Stimulated activated CD8-positive, alpha-beta memory T cell treated with anti-CD3 and anti-CD28 coated beads, Interleukin-4, amount 100 ng/mL, for 4 hours (primary cell): Measurements from ENCODE around the gene GBA3.

ENCODE experiments used
- DNase-seq, 2 donors: peaks; one replicate each; pipeline ENCODE4 v3.0.0-alpha.2; 2020; ENCODE audit warnings: low read depth in 2 of 2, low spot score in 1 of 2

GBA3 gene

DNA sequence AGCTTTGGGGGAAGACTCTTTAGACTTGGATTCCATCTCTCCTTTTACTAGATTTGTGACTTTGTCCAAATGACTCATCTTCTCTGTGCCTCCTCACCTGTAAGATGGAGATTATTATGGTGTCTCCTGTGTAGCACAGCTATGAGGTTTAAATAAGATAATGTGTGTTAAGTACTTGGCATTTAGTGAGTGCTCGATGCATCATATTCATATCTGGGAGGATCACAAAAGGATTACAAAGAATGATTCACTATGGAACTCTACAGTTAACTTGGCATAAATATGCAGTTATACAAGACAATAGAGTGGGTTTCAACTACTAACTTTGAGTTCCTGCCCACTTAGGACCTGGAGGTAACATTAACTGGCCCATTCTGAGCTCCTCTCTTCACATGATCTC, 2.3 kb downstream of the GBA3 start:
- DNase-seq = no peak

GRCh38 chr4:22695917-22696316, 3.2 kb downstream of the GBA3 start:
- DNase-seq = no peak

DNA sequence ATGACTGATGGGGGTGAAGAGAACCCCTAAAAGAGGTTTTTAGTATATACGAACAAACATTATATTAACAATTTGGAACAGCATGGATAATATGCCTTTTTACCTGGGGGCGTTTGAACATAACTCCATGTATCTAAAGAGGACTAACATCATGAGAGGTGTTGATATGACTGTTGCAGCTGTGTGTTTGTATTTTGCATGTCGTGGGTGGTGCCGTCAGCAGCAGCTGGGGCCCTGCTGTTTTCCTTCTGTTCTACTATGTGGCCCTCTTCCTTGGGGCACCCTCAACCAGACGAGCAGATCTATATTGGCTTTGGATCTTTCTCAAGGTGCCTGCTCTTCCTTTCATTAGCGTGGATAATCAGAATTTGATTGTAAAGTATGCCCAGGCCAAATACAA, 11.2 kb downstream of the GBA3 start:
- DNase-seq = no peak

DNA sequence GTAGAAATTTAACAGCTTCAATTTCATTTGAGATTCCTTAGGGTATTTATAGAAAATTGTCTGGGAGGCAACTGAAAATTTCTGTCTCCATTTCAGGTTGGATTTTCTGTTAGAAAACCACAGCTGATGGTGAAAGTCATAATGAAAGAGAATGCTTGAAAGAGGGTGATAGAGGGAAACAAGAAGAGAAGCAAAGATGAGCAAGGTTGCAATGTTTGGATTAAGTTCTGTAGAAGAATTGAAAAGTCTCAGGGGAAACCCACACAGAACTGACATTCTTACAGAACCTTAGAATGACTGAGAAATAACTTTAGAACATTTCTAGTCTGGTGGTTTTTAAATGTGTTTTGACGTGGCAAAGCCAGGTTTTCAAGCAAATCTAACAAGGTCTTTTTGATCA, 14.7 kb downstream of the GBA3 start:
- DNase-seq = no peak

GRCh38 chr4:22708961-22709360, 16.2 kb downstream of the GBA3 start:
- DNase-seq = no peak

DNA sequence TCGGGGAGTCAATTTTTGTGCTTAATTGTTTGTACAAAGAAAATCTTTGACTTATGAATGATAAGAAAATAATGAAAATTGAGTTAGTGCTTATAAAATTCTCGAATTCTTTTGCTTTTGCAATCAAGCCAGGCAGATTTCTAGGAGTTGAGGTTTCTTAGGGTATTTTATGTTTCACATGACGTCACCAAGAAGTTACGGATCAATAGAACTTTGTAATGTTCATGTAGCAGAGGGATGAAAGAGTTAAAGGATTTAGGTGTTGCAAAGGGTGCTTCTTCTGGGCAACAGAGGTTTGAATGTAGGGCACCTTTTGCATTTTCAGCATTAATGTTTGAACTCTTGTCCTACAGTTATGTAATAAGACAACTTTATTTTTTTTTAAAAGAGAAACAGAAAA, 19.4 kb downstream of the GBA3 start:
- DNase-seq = no peak

GRCh38 chr4:22712529-22712928, 19.8 kb downstream of the GBA3 start:
- no peak for DNase-seq

- DNase-seq = no peak
Measured at GRCh38 chr4:22713841-22714240, 21.1 kb downstream of the GBA3 start.

DNA sequence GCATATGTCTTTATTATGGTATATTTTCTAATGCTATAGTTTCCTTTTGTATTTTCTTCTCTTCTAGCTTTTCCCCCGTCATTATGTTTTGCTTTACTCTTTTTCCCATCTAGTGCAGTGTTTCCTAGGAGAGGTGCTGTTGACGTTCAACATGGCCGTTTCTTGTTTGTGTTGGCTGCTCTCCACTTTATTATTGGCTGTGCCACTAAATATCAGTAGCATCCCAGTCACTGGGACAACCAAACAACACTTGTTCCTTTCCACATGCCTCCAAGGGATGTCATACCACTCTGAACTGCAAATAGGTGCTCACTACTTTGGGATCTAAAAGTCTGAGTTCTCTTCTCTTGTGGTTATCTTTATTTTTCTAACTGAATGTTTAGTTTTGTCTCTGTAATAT, 26.5 kb downstream of the GBA3 start:
- no peak for DNase-seq

- no peak for DNase-seq
Measured at GRCh38 chr4:22720091-22720490, 27.4 kb downstream of the GBA3 start.

DNA sequence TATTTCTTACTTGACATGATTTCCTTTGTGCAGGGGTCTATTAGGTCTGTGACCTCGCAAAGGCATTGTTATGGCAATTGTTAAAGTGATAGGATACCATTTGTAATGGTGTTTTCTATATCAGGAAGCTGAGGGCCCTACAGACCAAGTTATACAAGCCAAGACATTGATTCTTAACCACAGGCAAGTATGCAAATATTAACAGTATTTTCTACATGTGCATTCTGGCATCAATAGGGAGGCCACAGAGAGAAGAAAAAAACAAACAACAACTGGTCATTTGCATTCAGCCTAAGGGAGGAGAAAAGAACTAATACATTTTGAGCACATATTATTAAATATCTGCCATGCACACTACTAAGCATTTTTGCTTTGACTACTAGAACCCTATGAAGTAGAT, 28.5 kb downstream of the GBA3 start:
- DNase-seq = no peak

DNA sequence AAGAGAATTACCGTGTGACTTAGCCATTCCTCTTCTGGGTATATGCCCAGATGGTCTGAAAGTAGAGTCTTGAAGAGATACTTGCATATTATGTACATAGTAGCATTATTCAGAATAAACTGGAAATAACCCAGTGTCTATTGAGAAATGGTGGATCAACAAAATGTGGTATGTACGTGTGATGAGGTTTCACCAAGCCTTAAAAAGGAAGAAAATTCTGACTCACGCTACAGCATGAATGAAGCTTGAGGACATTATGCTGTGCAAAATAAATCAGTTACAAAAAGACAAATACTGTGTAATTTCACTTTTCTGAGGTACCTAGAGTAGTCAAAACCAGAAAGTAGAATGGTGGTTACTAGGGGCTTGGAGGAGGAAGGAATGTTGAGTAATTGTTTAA, 37.3 kb downstream of the GBA3 start:
- no peak for DNase-seq

- DNase-seq = no peak
Measured at GRCh38 chr4:22733816-22734215, 41.1 kb downstream of the GBA3 start.

DNA sequence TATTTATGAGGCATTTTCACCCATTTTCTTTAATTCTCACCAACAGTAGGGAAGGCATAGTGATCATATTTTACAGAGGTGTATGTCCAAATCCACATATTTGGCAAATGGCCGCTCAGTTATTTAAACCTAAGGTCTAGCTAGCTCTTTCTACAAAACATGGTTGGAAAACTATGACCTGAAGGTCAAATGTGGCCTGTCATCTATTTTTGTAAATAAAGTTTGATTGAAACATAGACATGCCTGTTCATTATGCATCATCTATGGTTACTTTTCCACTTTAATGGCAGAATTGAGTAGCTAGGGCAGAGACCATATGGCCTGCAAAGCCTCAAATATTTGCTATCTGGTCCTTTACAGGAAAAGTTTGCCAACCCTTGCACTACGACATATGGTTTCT, 44.2 kb downstream of the GBA3 start:
- no peak for DNase-seq

DNA sequence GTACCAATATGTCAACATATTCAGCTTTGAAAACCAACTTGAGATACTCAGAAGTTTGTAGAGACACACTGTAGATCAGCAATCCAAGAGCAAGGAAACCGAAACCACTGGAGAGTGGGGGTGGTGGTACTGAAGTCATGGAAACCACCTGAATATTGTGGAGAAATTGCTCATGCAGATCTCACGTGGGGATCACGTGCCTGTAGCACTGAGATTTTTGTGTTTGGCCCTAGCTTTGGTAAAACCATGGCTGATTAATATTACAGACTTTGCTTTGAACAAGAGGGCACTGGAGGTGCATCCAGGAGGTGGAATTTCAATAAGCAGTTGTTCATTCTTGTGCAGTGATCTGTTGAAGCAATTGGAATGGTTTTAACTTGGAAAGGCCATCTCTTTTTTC, 47.2 kb downstream of the GBA3 start:
- no peak for DNase-seq

DNA sequence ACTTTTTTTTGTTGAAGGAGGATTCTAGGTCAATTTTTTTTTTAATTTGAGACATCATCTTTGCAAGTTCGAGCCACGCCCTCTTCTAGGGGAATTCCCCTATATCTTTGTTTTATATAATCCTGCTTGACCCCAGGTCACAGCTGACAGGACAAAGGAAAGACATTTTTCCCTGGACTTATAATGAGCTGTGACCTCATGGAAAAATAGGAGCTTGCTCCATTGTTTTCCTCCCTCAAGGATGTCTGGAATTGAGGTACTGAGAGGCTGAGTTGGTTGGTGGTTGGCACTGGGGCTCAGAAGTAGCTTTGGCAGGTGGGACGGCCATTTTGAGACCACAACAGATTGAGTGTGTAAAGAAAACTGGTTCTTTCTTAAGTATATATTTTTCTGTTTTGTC, 49.0 kb downstream of the GBA3 start:
- DNase-seq = no peak

- no peak for DNase-seq
Measured at GRCh38 chr4:22743290-22743689, 50.6 kb downstream of the GBA3 start.

- no peak for DNase-seq
Measured at GRCh38 chr4:22744478-22745062, 51.8 kb downstream of the GBA3 start.

DNA sequence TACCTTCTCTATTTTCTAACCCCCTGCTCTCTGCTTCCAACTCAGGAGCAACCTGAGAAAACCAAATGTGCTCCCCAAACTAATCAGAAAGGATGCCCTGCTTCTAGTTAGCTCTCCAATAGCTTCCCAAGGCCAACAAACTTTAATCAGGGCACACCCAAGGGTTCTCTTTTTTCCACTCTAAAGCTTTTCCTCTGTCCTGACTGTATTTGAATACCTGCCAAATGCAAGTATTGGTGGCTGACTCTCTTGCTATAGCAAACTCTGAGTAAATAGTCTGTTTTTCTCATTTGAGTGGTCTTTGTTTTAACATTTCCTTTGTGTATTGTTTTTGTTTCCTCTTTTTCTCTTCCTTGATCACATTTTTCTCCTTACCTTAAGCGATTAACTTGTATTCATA, 52.5 kb downstream of the GBA3 start:
- DNase-seq = no peak

GRCh38 chr4:22754116-22754515, 61.4 kb downstream of the GBA3 start:
- DNase-seq = no peak

- DNase-seq = no peak
Measured at GRCh38 chr4:22762548-22762947, 69.8 kb downstream of the GBA3 start.

DNA sequence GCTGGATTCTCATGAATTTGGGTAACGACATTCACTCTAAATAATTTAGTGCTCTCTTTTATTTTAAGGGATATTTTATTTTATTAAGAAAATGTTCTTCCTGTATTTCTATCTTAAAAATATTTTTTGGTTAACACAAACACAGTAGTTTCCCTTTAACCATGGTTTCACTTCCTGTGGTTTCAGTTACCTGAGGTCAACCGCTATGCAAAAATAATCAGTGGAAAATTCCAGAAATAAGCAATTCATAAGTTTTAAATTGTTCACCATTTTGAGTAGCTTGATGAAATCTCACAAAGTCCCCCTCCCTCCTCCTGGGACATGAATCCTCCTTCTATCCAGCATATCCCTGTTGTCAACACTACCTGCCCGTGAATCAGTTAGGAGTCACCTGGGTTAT, 71.4 kb downstream of the GBA3 start:
- DNase-seq = no peak

DNA sequence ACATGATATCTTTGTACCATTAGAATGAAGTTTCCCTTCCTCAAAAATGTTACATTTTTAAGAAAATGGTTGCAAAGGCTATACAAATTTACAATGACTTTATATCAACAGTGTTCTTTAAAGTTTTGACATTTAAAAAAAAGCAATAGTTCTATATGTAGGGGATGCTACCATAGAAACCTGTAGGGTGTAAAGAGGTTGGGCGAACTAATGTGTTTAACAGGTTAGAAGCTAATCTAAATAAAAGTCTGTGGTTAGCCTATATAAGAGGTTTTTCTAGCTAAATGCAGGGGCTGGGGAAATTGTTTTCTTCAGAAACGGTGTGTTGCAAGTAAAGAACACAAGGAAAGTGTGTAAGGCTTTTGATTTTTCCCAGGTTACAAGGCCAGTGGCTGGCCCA, 73.3 kb downstream of the GBA3 start:
- no peak for DNase-seq
